Measurements from ENCODE around the gene SLC22A23.

GRCh38 chr6:3482869-3483268, 26.0 kb upstream of the SLC22A23 start:
- no peak for TF ChIP-seq EZH2 (IDR thresholded peaks at IDR 0.05; ENCODE audit: borderline replicate concordance, low read length)
- TF ChIP-seq CTCF (conservative IDR thresholded peaks at IDR 0.05 in 1 of 2, IDR thresholded peaks at IDR 0.05 in 1 of 2; ENCODE audit: extremely low read depth in 1 of 2, insufficient read depth in 1 of 2, low read depth in 1 of 2, low read length in 2 of 2): no peak

Data from mammary epithelial cell (primary cell).